Psoas muscle (tissue), 8 donors: ENCODE measurements around the gene RPL38. TPM values are rescaled to one million over a fixed set of nuclear protein-coding genes. Genes with fewer than 3 reads are reported as not detected.

Experiments used
- ATAC-seq, 4 donors: fragments of 200-7000 bp; cut with Tn5 transposase; one replicate each; pipeline ENCODE4 v1.9.1; 2020; ENCODE audit warnings: moderate library complexity in 3 of 4, mild to moderate bottlenecking in 2 of 4
- DNase-seq, 2 donors: peaks; one replicate each; pipeline ENCODE4 v3.0.0-alpha.2; 2020
- H3K27ac ChIP-seq: fragments of 200-600 bp; one replicate; pipeline ENCODE4 v1.8.0; 2022
- H3K27me3 ChIP-seq, 3 donors: fragments of 200-600 bp in 1 of 3; one replicate each; pipeline versions ENCODE4 v1.6.1 to v1.8.0; 2013 to 2022; ENCODE audit warnings: low read length in 2 of 3, mild to moderate bottlenecking in 2 of 3, moderate library complexity in 1 of 3; ENCODE audit not compliant: insufficient read depth in 3 of 3
- H3K36me3 ChIP-seq, 2 donors: fragments of 200-600 bp in 1 of 2; one replicate each; pipeline versions ENCODE4 v1.6.1 to v1.8.0; 2013 to 2022; ENCODE audit warnings: low read depth in 1 of 2, mild to moderate bottlenecking in 1 of 2, moderate library complexity in 1 of 2; ENCODE audit not compliant: insufficient read depth in 1 of 2
- H3K4me1 ChIP-seq: fragments of 200-600 bp; one replicate; pipeline ENCODE4 v1.8.0; 2022
- H3K4me3 ChIP-seq: fragments of 200-600 bp; one replicate; pipeline ENCODE4 v1.8.0; 2022; ENCODE audit warnings: mild to moderate bottlenecking
- H3K9me3 ChIP-seq: fragments of 200-600 bp; one replicate; pipeline ENCODE4 v1.8.0; 2022
- WGBS, 3 donors: extraction: QIAGEN DNeasy Blood & Tissue Kit; methylation state at CpG; one replicate each; pipeline versions ENCODE4 v1.1.6 to v1.1.7; 2013; 5-methylcytosine and 5-hydroxymethylcytosine counted together
- intact Hi-C, 2 donors: fragments of 100-400 bp; cut with DNase I; formaldehyde crosslinking; loops; one replicate each; pipeline versions ENCODE4 v1.11.0 to v1.14.2; 2022
- polyA plus RNA-seq, 3 donors: library from polyadenylated mRNA; stranded (reverse); fragments of 200-250 nt; gene quantifications; one replicate each; pipeline ENCODE4 v1.2.3, GENCODE V29; 2013
- total RNA-seq, 4 donors: library from RNA; stranded (reverse); fragmentation: NEBNext Ultra II Directional in 2 of 4; extraction: Animal tissue kit (Norgen Biotek cat#: 25700) in 2 of 4; gene quantifications; one replicate each; pipeline versions ENCODE4 v1.2.1 to v1.2.4, GENCODE V29; 2021 to 2023
- TF ChIP-seq, protein P1 (sequence below): fragments of 200-600 bp; IDR thresholded peaks from one replicate; pipeline ENCODE4 v1.8.0; 2022; ENCODE audit warnings: antibody characterized with exemption
- donor health status: healthy with polysubstance abuse.
- donor health status: DM: no; HTN: no; CAD: no; lungs with moderate emphysema.
- donor health status: Bipolar disorder and iron deficiency.
- donor health status: healthy.
- donor health status: DM: yes; HTN: yes; CAD: no.
- donor health status: DM: no; HTN: no; CAD: no.
- donor health status: DM: no; HTN: no; CAD: no.
- donor health status: DM: yes; HTN: yes; CAD: no.

RPL38 gene
- total and polyA plus RNA-seq, 7 donors: 1,032 to 1,956 (median 1,360) TPM

DNA sequence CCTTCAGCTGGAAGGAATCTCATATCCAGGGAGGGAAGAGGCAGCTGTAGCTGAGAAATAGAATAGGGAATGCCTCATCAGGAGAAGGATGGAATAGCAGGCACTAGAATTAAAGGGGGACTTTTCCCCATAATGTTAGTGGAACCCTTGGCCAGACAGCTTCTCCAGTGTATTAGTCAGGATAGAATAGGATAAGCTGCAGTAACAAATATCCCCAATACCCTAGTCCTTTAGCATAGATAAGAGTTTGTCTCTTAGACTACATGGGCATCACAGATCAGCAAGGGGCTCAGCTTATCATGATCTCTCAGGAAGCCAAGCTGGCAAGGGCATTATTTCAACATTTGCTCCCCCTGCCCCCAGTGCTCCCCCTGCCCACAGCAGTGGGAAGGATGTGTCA, 44.7 kb upstream of the RPL38 start:
- no peaks in the 10 kb centered on the region for H3K9me3 ChIP-seq
- no peak for ATAC-seq
- TF ChIP-seq, protein P1, sequence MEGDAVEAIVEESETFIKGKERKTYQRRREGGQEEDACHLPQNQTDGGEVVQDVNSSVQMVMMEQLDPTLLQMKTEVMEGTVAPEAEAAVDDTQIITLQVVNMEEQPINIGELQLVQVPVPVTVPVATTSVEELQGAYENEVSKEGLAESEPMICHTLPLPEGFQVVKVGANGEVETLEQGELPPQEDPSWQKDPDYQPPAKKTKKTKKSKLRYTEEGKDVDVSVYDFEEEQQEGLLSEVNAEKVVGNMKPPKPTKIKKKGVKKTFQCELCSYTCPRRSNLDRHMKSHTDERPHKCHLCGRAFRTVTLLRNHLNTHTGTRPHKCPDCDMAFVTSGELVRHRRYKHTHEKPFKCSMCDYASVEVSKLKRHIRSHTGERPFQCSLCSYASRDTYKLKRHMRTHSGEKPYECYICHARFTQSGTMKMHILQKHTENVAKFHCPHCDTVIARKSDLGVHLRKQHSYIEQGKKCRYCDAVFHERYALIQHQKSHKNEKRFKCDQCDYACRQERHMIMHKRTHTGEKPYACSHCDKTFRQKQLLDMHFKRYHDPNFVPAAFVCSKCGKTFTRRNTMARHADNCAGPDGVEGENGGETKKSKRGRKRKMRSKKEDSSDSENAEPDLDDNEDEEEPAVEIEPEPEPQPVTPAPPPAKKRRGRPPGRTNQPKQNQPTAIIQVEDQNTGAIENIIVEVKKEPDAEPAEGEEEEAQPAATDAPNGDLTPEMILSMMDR: no peak
- H3K36me3 ChIP-seq: no peaks in the 10 kb centered on the region
- H3K4me3 ChIP-seq: no peak overlapping the region
- no peaks in the 10 kb centered on the region for H3K4me1 ChIP-seq
- DNase-seq: no peak
- peaks cover 0 to 16% (median 4%) of the 10 kb centered on the region in 3 donors for H3K27me3 ChIP-seq
- no peak overlapping the region for H3K27ac ChIP-seq
- intact Hi-C loops: no loop called here

DNA sequence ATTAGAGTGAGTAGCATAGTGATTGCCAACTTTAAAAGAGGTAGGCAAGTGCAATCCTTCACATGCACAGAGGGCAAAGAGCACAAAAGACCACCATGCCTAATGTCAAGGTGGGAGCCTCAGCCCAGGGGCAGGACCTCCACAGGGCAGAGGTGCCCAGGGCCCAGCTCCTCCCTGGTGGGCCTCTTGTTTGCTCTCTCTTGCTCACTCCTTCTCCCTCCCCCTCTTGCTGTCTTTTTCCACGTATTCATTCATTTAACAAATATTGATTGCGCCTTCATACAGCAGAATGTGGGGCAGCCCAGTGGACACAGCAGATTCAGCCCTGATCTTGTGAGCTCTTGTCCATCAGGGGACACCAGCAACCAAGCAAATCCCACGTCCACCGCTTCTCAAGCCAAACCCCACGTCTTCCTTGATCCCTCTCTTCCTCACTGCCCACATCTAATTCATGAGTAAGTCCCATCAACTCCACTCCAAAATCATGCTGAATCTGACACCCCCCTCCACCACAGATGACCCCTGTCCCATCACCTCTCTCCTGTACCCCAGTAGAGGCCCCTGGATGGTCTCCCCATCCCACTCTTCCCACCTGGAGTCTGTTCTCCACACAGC, 44.1 kb upstream of the RPL38 start:
- no peak overlapping the region for H3K4me3 ChIP-seq
- ATAC-seq: no peak
- H3K36me3 ChIP-seq: no peaks in the 10 kb centered on the region
- intact Hi-C loops: no loop called here
- H3K27ac ChIP-seq: no peak overlapping the region
- H3K27me3 ChIP-seq: peaks cover 0 to 22% (median 4%) of the 10 kb centered on the region in 3 donors
- no peaks in the 10 kb centered on the region for H3K4me1 ChIP-seq
- DNase-seq: no peak
- WGBS, 3 donors: 81 to 87% (median 86%) methylated on average over 5 of the region's 5 CpGs
- no peaks in the 10 kb centered on the region for H3K9me3 ChIP-seq
- TF ChIP-seq, protein P1: no peak

DNA sequence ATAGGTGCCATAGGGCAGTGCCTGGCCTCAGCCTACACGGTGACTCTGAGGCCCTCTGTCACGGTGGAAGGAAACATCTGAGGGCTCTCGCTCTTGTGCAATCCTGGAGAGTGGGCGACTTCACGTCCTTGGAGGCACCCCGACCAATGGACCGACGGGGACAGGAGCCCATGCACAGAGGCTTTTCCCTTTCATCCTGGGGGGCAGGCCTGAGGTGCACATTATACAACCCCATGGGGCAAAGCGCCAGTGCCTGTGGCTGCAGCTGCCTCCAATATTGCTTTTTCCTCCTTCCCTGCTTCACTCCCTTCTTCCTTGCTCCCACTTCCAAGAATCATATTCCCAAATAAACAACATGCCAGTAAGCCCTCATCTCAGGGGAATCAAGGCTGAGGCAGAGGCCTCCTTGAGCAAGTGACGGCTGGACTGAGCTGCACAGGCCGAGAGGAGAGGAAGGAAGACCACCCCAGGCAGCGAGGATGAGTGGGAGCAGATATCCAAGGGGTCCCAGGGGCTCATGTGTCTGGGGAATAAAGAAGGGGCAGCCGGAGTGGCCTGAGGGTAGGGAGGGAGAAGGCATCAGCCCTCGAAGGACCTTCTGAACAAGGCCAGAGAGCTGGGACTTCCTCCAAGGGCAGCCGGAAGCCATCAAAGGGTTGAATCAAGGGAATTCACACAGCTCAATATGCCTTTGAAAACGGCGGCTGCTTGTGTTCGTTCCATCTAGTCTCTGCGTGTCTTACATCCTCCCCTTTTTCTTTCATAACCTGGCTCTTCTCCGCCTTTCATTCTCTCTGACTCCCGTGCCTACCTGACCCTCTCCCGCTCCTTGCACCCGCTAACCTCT, 42.6 kb upstream of the RPL38 start:
- intact Hi-C loops: no loop called here
- Histone ChIP-seq H3K4me3 (no peak overlapping the region), H3K36me3 (no peaks in the 10 kb centered on the region), H3K27me3 (peaks cover 0 to 25% (median 4%) of the 10 kb centered on the region in 3 donors), H3K9me3 (no peaks in the 10 kb centered on the region), H3K27ac (no peak overlapping the region), H3K4me1 (no peaks in the 10 kb centered on the region)
- no peak for ATAC-seq
- 56 to 59% (median 57%) methylated on average over 23 of the region's 23 CpGs for WGBS, 3 donors
- DNase-seq: no peak
- TF ChIP-seq, protein P1: no peak

DNA sequence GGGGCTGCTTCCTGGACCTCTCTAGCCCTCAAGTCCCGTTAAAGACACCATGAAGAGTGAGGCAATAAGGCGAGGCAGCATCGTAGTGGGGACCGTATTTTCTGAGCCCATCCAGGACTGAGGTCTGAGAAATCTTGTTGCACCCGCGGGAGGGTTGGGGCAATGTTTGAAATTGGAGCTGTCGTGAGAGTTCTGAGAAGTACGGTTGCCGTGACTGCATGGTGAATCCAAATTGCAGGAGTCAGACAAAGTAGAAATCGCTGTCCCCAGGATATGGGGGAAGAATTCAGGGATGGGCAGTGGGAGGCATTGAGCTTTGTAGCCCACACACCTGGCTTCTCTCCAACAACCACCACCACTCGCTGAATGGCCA, 42.0 kb upstream of the RPL38 start:
- H3K4me3 ChIP-seq: no peak overlapping the region

More for the DNA sequence above, 42.0 kb upstream of the RPL38 start:
- Histone ChIP-seq H3K27me3 (peaks cover 0 to 25% (median 4%) of the 10 kb centered on the region in 3 donors), H3K4me1 (no peaks in the 10 kb centered on the region), H3K27ac (no peak overlapping the region), H3K36me3 (no peaks in the 10 kb centered on the region), H3K9me3 (no peaks in the 10 kb centered on the region)
- WGBS, 3 donors: 26 to 35% (median 32%) methylated on average over 11 of the region's 11 CpGs
- no peak for ATAC-seq
- intact Hi-C loops: no loop called here
- DNase-seq: no peak
- TF ChIP-seq, protein P1: no peak
